ENCODE measurements around the gene AP1M1. TPM values are rescaled to one million over a fixed set of nuclear protein-coding genes. Genes with fewer than 3 reads are reported as not detected.

The AP1M1 gene
- total RNA-seq, 1 experiment from 2014 or later: 86.8 TPM

DNA sequence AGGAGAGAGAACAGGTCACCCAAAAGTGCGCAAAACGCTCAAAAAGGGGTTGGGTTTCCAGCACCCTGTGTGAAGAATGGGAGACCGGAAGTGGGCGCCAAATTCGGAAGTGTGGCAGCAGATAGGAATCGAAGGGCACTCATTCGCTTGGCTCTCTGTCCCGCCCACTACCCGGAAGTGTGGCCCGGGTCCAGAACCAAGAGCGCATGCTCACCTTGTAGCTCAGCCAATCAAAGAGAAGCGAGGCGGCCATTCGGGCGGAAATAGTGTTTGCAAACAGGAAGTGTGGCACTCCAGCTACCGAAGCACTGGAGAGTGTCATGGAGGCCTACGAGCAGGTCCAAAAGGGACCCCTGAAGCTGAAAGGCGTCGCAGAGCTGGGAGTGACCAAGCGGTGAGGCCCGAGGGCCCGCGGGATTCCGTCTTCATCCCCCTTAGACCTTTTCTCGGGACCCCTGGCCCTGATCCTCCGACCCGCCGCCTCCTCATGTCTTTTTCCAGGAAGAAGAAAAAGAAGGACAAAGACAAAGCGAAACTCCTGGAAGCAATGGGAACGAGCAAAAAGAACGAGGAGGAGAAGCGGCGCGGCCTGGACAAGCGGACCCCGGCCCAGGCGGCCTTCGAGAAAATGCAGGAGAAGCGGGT lies 12.5 kb upstream of the AP1M1 start, which contains the start of gene FAM32A:
TSS of gene FAM32A (plus strand) at position 288 of the 645 bp plus-strand sequence. CDS start at position 321, 33 bp downstream.
- DNase-seq (ENCODE audit: low read depth): peak; percentile 99

DNA sequence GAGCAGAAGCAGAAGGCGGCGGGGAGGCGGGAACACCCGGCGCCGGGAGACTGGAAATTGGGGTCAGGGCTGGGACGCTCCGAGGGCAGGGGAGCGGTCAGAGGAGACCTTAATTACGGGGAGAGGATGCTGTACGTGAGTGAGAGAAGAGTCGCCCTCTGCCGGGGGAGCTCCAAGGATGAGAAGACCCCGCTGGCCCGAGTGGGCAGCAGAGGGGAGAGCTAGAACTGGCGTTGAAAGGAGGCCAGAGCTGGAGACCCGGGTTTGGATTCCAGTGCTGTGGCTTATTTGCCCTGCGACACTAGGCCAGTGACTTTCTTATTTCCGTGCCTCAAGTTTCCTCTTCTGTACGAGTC lies 12.0 kb upstream of the AP1M1 start:
- peak; percentile 60 for DNase-seq (ENCODE audit: low read depth)

DNA sequence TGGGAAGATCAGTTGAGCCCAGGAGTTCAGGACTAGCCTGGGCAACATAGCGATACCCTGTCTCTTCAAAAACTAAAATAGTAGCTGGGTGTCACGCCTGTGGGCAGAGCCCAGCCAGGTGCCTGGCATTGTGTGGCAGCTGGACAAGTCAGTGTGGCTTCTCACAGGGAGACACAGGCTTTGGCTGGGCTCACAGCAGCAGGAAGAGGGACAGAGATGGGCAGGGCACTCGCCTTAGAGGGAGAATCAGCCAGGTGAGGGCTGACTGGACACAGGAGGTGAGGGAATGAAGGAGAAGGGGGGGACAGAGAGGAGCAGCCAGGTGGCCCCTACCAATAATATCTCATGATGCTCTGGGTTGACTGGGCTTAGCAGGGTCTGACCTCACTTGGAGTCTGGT lies 9.2 kb upstream of the AP1M1 start:
- no peak for DNase-seq (ENCODE audit: low read depth)

DNA sequence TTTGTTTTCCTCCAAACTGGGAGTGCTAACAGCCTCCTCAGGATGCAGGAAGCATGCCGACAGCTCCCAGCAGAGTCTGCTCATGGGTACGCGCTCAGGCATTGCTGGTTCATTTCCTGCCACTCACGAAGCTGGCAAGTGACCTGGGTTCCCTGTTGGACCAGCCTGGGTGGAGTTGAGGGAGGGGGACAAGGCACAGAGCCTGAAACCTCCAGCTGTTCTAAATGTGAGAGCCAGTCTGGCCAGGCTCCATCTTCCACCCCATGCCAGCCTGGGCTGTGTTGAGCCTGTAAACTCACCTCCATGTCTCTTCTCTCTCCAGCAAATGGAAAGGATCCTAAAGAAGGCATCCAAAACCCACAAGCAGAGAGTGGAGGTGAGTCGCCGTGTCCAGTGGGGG lies 7.5 kb upstream of the AP1M1 start:
- no peak for DNase-seq (ENCODE audit: low read depth)

DNA sequence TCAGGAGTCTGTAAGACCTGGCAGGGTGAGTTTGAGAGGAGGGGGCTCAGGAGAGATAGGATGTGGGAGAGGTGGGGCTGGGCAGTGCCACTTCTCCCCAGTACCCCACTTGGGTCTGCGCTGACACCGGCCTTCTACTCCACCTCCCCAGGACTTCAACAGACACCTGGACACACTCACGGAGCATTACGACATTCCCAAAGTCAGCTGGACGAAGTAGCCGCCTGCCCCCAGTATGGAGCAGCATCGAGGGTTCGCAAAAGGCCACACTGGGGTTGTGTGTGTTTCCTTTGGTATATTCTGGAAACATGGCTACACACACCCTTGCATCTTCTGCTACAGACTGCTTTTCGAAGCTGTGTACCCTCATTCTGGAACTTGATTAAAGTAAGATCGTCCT lies 7.0 kb upstream of the AP1M1 start:
- no peak for DNase-seq (ENCODE audit: low read depth)

DNA sequence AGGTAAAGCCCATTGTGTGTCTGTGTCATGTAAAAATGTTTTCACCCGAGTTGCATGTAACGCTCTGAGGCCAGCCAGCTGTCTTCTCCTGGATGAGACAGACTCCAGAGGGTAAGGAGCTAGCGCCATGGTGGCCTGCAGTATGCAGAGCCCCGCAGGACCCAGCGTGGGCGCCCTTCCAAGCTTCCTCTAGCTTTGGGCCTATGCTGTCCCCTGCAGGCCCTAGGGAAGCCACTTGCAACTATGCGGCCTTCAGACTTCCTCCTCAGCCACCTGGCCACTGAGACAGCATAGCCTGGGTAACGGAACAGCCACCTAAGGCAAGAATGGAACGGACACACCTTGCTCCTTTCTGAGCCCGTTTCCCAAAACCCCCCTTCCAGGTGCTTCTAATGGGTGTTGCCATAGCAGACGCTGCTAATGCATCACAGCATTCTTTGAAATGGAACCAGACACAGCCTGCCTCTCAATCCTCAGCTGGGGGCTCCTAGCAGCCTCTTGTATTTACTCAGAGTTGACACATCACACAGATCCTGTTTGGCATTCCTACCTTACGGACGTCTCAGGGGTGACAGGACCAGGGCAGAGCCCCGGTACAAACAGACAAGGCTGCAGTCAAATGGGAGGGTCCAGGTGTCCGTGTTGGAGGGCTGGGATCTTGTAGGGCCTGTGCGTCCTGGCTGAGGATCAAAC lies 6.3 kb upstream of the AP1M1 start:
- no peak for DNase-seq (ENCODE audit: low read depth)

DNA sequence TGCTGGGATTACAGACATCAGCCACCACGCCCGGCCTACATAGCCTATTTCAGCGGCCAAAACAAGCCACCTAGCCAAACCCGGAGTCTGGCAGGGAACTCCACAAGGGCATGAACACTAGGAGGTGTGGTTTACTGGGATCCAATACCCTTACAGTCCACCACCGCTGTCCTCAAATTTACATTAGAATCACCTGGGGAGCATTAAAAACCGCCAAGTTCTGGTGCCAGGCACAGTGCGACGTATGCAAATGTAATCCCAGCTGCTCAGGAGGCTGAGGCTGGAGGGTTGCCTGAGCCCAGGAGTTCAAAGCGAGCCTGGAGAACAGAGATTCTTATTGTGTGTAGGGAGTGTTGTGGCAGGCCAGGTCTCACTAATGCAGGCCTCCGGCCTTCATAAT lies 4.2 kb upstream of the AP1M1 start:
- no peak for DNase-seq (ENCODE audit: low read depth)

DNA sequence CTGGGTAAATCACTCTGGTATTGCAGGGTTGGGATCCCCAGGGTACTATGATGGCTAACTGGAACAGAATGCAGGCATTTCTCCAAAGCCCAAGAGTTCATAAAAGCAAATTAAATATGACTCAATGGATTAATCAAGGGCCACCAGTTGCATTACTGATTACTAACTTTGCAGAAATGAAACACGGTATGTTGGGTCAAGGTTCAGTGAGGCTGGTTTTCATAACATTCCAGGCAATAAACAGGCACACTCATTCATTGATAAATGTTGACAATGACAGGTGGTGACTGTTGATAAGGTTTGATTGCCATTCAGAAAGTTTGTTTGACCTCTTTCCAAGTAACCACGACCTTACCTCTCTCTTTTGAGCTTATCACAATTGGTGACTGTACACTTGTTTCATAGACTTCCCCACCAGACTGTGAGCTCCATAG lies 506 bp upstream of the AP1M1 start:
- DNase-seq (ENCODE audit: low read depth): peak; percentile 76

DNA sequence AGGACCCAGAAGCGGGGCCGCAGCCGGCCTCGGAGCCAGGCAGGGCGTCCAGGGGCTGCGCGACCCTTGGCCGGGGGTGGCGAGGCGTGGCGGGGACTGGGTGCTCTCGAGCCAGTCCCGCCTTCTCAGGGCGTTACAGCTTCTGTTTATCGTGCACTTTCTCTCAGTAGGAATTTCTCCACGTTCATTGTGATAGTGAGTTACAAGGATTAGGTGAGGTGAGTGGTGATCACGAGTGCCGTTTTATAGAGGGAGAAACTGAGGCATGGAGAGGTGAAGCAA lies 600 bp downstream of the AP1M1 start:
- DNase-seq (ENCODE audit: low read depth): no peak

DNA sequence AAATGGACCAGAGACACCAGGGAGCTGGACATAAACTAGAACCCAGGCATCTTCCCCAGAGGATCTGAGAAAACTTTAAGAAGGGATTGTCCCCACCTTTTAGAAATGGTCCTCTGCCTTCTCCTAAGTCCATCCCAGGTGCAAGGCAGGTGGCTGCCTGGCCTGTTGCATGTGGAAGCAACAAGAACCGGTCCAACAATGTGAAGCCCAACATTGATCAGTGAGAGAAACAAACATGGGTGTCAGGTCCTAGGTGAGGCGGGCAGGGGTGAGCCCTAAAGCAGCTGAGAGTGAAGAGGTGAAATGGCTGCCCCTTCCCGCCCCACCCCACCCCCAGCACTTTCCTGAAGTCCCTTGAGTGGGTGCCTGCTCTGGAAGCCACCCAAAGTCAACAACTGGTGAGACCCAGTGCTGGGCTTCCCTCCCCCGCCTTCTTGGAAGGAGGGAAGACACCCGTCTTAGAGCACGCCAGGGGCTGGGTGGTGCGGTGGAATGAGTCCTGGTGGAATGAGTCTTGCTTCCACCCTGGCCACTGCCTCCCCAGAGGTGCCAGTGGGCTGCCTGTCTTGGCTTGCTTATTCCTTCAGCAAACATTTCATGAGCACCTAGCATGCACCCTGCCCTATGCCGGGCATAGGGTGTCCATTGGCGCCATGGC lies 1.7 kb downstream of the AP1M1 start:
- DNase-seq (ENCODE audit: low read depth): no peak

DNA sequence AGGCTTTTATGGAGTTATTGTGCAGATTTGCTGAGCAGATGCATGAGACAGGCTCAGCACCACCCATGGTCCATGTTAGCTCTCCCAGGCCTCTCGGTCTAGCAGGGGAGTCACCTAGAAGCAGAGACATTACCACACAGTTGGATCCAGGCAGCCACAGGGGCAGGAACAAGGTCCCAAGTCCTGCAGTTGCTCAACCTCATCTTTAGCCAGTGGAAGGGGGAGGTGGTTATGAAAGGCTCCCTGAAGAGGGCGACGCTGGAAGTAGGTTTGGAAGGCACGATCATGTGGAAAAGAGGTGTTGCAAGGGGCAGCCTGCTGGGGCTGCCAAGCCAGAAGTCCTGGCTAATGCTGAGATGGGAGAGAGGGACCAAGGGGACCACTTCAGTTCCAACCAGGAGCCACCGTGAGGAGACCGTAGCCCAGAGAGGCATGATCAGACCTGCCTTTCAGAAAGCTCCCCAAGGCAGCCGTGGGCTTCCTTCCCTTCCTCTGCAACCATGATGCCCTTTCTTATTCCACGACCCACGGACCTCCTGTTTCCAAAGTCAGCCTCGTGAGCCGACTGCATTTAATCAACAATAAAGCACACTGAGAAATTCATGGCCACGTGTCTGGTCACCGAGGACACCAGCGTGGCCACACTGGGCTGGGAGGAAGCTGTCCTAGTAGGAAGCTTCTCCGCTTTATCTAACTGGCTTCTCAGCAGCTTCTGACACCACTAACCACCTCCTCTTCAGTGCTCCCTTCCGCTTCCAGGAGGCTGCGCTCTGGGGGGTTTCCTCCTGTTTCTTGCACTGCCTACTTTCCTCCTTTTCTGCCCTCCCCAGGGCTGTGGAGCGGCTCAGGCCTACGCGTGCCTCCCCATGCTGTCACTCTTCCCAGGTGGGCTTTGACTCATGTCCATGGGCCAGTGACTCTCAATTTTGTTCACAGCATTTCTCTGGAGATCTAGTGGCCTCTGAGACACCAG lies 2.6 kb downstream of the AP1M1 start:
- DNase-seq (ENCODE audit: low read depth): no peak

DNA sequence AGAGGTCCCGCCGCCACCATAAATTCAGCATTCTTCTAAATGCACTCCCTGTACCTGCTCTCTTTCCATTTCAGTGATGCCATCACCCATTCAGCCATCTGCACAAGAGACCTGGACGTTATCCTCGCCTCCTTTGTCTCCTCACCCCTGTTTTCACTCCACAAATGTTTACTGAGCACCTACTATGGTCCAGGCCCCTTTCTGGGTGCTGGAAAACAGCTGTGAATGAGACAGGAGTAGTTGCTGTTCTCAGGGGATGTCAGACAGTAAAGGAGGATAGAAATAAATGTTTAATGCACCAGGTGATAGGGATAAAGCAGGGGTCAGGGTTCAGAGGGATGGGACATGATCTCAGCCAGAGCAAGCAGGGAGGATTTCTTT lies 3.3 kb downstream of the AP1M1 start:
- no peak for DNase-seq (ENCODE audit: low read depth)

DNA sequence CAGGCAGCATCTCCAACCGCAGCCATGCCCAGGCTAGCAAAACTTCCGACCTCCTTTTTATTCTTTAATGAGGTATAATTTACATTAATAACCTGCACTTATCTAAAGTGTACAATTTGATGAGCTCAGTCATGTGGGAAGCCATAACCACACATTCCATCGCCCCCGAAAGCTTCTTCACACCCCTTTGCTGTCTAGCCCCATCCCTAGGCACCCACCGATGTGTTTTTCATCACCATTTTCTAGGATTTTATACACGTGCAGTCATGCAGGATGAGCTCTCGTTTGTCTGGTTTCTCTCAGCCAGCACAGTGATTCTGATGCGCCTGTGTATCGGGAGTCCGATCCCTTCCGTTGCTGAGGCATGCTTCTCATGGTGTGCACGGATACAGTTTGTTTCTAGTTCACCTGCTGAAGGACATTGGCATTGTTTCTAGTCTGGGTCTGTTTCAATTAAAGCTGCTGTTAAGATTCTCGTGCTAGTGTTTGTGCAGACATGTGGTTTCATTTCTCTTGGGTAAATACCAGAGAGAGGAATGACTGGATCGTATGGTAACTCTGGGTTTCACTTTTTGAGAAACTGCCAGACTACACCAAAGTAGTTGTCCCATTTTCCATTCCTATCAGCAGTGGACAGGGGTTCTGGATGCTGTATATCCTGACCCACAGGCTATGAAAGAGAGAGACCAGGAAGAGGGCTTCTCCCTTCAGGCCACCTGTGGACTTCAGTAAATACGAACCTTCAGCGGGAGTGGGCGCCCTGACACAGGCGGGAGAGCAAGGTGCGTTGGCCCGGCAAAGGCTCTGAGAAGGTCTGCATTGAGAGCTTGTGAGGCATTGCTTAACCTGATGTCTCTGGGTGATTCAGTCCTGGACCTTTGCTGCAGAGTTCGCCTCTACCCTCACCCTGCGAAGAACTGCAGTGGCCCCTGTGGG lies 4.9 kb downstream of the AP1M1 start:
- no peak for DNase-seq (ENCODE audit: low read depth)

DNA sequence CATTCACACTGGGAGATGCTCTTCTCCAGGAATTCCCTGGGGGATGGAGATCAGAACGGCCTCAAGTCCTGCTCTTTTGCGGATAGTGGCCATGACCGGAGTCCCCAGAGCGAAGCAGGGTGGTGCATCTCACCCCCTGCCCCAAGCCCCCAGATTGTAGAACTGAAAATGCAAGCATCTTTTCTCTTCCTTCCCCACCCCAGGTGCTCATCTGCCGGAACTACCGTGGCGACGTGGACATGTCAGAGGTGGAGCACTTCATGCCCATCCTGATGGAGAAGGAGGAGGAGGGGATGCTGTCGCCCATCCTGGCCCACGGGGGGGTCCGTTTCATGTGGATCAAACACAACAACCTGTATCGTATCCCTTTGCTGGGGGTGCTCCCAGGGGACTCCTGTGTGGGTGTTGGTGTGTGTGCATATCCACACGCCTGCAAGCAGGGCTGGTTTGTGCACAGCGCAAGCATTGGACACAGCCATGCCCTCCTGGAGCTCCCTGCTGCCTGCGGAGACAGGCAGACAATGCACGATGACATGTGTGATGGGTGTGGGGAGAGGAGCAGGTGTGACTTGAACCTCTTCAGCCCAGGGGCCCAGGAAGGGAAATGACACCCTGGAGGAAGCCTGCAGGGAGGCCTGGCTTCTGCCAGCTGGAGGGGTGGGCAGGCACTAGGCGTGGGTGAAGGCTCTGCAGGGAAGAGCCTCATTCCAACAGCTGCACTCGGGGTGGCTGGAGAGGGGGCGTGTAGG lies 5.7 kb downstream of the AP1M1 start:
- no peak for DNase-seq (ENCODE audit: low read depth)

DNA sequence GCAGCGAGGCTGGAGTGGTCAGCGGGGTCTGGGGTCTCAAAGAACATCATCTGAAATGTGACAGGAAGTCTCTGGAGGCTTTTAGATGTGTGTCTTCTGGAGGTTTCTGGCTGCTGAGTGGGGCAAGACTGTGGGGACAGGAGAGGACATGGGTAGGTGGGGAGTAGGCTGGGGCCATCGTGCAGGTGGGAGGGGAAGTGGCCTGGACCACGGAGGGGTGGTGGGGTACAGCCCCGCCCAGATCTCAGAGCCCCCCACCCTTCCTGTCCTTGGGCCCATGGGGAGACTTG lies 6.2 kb downstream of the AP1M1 start:
- no peak for DNase-seq (ENCODE audit: low read depth)

DNA sequence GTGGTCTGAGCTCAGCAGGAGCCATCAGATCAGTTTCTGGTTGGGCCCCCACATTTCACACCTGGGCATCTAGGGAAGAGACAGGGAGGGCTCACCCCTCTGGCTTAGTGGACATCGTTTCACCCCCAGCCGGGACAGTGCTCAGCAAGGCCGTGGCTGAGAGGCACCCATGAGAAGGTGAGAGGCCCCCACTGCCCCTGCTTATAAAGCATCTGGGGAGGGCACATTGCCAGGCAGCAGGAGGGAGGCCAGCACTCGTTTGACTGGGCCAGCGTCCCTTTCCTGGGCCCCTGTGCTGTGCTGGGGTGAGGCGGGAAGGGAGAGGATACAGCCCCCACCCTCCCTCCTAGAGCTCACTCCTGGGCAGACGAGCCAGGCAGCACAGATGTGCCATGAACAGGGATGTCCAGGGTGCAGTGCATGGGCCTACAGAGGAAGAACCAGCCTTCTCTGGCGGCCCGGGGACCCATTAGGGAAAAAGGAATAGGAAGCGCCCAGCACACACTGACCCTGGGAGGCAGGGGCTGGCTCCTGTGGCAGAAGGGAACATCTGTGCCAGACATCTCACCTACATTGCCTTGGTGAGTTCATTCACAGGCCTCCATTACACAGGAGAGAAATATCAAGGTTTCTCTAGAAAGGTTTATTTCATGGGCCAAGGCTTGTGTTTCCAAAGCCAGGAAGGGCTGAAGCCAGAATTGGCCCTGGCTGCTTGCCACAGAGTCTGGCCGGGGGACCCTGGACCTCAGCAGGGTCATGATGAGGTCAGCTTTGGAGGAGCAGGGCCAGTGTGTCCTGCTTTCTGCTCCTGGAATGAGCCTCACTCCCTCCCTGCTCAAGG lies 7.7 kb downstream of the AP1M1 start:
- DNase-seq (ENCODE audit: low read depth): no peak

DNA sequence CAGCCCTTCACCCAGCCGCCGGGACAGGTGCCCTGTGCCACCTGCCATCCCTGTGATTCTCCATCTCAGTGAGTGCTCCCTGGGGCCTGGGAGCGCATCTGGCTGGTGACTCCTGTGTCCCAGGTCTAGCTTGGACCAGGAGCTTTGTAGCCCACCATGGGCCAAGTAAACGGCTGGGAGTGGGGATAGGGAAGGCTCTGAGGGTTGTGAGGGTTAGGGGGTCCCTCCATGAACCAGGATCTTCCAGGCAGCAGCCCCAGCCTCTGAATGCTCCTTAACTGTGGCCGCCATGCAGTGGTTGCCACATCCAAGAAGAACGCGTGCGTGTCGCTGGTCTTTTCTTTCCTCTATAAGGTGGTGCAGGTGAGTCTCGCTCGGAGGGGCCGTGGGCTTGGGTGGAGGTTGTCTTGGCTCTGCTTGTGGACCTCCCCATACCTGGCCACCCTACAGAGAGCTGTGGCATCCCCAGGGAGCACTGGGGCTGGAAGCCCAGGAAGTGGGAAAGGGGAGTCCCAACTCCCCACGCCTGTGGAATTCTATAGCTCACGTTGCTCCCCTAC lies 8.4 kb downstream of the AP1M1 start:
- DNase-seq (ENCODE audit: low read depth): no peak

DNA sequence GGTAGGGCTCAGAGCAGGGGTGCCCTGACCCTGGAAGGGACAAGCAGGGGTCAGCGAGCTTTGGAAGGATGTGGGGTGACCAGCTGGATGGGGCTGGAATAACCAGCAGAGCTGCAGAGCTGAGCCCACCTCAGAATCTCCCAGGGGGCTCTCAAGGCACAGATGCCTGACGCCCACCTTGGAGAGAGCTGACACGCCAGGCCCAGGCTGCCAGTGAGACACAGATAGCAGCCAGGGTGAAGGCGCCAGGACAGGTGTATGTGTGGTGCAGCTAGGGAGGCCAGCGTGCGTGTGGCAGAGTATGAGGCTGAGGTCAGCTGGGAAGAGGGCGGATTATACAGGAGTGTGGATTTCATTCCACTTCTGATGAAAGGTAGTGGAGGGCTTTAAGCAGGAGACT lies 8.9 kb downstream of the AP1M1 start:
- no peak for DNase-seq (ENCODE audit: low read depth)

DNA sequence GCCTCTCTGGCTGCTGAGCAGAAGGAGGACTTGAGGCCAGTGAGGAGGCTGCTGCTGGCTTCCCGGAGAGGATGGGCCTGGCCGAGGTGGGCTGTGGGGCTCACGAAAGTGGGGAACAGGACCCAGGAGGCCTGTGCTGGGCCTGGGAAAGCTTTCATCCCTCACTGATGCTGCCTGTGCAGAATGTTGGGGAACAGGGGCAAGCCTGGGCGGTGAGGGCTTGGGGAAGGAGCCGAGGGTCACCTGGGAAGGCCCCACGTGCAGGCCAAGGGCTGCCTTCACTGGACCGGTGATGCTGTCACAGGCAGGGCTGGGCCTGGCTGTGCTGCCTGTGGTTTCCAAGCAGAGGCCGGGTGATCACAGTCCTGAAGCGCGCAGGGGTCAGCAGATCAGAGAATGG lies 9.4 kb downstream of the AP1M1 start:
- DNase-seq (ENCODE audit: low read depth): no peak

Measured in Daoy (cell line).